DMS 273 treated with DMSO at 0.1 percent for 48 hours (cell line): ENCODE results near the gene NFYA.

Experiments used
- DNase-seq: peaks from one replicate; lab custom pipeline; 2025; lab: John Stamatoyannopoulos, UW

NFYA gene

GRCh38 chr6:41047306-41047705 is 25.5 kb upstream of the NFYA start:
- no peak for DNase-seq

- DNase-seq = no peak
These were observed 24.7 kb upstream of the NFYA start for GRCh38 chr6:41047745-41048732.

- no peak for DNase-seq
These were observed 23.3 kb upstream of the NFYA start for GRCh38 chr6:41049521-41049920.

- no peak for DNase-seq
These were observed 22.8 kb upstream of the NFYA start for GRCh38 chr6:41049955-41050354.

- DNase-seq = no peak
These were observed 22.2 kb upstream of the NFYA start for GRCh38 chr6:41050536-41050935.

- DNase-seq = no peak
These were observed 20.9 kb upstream of the NFYA start for GRCh38 chr6:41051873-41052272.

GRCh38 chr6:41053041-41053440 is 19.7 kb upstream of the NFYA start, which contains the start of gene APOBEC2:
TSS of gene APOBEC2 (plus strand) at chr6:41053202. CDS start at chr6:41053348, 146 bp downstream.
- DNase-seq = no peak

GRCh38 chr6:41054511-41054910 is 18.3 kb upstream of the NFYA start:
- DNase-seq = no peak

GRCh38 chr6:41055149-41055548 is 17.6 kb upstream of the NFYA start:
- DNase-seq = no peak

- DNase-seq = no peak
These were observed 15.8 kb upstream of the NFYA start for GRCh38 chr6:41056768-41057490.

GRCh38 chr6:41058783-41059181 is 14.0 kb upstream of the NFYA start:
- no peak for DNase-seq

GRCh38 chr6:41059556-41059955 is 13.2 kb upstream of the NFYA start:
- no peak for DNase-seq

GRCh38 chr6:41061196-41061726 is 11.5 kb upstream of the NFYA start:
- DNase-seq = no peak

- DNase-seq = no peak
These were observed 10.7 kb upstream of the NFYA start for GRCh38 chr6:41062056-41062455.

- DNase-seq = no peak
These were observed 8.9 kb upstream of the NFYA start for GRCh38 chr6:41063884-41064285.

GRCh38 chr6:41064841-41065240 is 7.9 kb upstream of the NFYA start:
- DNase-seq = no peak

GRCh38 chr6:41065550-41066026 is 7.2 kb upstream of the NFYA start:
- no peak for DNase-seq

- peak; percentile 23 for DNase-seq
These were observed 5.9 kb upstream of the NFYA start for GRCh38 chr6:41066867-41067304.

GRCh38 chr6:41071501-41071922 is 1.3 kb upstream of the NFYA start:
- DNase-seq = no peak

- peak; percentile 100 for DNase-seq
These were observed 595 bp upstream of the NFYA start, which contains the start of gene OARD1 for GRCh38 chr6:41071923-41072835. TSS of gene OARD1 (minus strand) at chr6:41072356. CDS start at chr6:41071634, 722 bp downstream.
